HG02973 (cell line): ENCODE measurements around the gene SAPCD1.

ENCODE experiments used
- ATAC-seq: cut with Tn5 transposase; IDR thresholded peaks from one replicate; pipeline ENCODE4 v1.9.1; 2021; ENCODE audit warnings: moderate library complexity; ENCODE audit not compliant: unreplicated experiment

The SAPCD1 gene

DNA sequence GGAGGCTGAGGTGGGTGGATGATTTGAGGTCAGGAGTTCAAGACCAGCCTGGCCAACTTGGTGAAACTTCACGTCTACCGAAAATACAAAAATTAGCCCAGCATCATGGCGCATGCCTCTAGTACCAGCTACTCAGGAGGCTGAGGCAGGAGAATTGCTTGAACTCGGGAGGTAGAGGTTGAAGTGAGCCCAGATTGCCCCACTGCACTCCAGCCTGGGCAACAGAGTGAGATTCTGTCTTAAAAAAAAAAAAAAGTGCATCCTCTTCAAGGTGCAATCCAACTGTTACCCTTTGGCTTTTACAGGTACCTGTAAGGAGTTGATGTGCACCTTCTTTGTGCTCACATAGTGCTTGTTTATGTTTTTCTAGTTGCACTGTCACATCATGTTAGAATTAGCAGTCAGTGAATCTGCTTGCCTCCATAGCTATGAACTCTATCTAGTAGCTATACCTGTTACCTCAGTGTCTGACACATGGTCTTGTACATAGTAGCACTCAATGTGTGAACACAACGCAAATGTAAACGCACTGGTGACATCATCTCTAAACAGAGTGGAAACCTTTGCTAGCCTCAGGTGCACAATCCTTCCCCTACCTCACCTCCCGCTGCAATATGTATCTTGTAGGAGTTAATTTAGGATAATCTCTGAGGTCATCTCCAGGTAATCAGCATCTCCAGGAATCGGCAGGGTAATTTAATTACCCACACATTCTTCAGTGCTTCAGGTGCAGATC, 13.0 kb upstream of the SAPCD1 start:
- no peak for ATAC-seq

DNA sequence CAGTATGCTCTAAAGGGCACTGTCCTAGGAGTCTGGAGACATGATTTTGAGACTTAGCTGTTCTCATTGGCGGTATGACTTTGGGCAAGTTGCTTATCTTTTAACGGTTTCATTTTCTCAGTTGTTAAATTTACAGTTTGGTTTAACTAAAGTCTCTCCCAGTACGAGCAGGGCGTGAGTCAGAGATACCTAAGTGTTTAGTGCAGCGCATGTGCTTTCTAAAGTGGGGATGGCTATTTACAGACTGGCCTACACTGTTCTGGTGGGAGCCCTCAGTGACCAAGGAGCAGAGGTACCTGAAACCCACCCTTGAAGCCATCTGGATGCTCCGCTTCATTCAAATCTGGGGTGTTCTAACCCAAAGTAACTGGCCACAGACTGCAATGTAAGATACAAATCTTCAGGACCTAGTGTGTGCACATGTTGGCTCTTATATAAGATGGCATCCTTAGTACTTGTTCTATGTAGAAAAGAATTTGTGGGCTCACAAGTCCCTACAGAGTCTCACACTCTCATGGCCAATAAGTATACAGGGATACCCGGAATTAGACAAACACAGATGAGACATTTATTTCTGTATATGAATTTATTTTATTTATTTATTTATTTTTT, 11.9 kb upstream of the SAPCD1 start:
- no peak for ATAC-seq

DNA sequence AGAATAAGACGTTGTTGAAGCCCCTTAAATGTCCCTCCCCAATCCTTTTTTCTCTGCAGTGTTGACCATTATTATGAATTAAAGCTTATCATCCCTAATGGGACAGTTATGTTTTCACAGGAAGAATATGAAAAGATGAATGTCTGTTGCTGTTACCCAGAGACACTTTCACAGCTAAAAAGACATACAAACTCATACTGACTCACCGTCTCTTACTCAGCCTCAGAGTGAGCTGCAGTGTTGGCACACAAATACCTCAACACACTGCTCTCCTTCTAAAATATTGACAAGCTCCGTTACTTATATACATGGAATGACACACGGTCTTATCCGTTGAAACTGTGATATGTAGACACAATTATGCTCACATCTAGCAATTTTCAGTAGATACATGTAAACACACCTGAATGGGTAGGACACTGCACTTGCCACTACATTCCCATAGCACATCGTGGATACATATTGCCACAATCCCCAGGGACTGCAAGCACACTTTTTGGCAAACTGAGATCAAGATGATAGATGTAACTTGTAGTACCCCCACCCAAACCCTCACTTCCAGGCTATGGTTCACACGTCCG, 9.6 kb upstream of the SAPCD1 start:
- no peak for ATAC-seq

GRCh38 chr6:31758281-31758680, 4.2 kb upstream of the SAPCD1 start:
- ATAC-seq, result no peak

GRCh38 chr6:31760790-31761189, 1.7 kb upstream of the SAPCD1 start:
- ATAC-seq, result no peak

- ATAC-seq, result no peak
These were observed 1.1 kb upstream of the SAPCD1 start for GRCh38 chr6:31761343-31761742.

DNA sequence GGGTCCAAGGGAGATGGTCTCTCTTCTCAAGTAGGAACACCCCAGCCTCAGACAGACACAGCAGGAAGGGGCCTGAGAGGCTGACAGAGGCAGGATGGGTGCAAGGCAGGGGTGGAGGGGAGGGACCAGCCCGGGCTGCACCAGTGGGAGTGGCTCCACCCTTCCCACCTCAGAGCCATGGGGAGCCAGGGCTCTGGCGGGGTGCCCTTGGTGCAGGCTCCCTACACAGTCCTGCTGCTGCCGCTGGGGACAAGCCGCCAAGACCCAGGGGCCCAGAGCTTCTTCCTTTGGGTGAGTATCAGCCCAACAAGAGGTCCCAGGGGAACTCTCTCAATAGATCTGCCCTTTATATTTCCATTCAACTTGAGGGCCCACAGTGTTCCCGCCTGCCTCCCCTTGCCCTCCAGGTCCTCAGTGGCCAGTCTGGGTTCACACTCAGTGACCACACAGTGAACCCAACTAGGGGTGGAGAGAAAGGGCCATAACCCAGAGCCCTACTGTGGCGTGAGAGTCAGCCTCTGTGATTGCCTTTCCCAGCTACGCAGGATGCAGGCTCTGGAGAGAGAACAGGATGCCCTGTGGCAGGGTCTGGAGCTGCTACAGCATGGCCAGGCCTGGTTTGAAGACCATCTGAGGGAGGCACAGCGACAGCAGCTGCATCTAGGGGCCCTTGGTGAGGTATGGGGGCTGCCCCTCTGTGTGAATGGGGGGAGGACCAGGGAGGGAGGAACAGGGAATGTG, 592 bp downstream of the SAPCD1 start:
- no peak for ATAC-seq

- no peak for ATAC-seq
These were observed 1.1 kb downstream of the SAPCD1 start for GRCh38 chr6:31763619-31763940.

- no peak for ATAC-seq
These were observed 1.7 kb downstream of the SAPCD1 start for GRCh38 chr6:31764198-31764597.

DNA sequence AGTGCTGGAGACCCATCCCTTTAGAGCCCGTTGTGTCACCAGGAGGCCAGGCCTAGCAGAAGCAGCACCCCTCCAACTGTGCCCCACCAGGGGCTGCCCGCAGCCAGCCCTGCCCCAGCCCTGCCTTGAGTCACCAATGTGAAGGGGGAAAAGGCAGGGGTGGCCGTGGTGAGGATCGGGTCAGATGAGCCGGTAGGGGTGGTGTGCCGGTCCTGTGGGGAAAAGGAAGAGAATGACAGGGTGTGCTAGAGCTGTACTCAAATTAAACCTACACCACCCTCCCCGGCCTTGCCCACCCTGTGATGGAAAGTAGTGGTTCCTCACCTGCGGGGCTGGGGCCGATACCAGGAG, 3.1 kb downstream of the SAPCD1 start:
- no peak for ATAC-seq

GRCh38 chr6:31765910-31766794, 3.7 kb downstream of the SAPCD1 start:
- ATAC-seq, result no peak

- ATAC-seq, result no peak
These were observed 4.7 kb downstream of the SAPCD1 start for GRCh38 chr6:31767096-31767645.

DNA sequence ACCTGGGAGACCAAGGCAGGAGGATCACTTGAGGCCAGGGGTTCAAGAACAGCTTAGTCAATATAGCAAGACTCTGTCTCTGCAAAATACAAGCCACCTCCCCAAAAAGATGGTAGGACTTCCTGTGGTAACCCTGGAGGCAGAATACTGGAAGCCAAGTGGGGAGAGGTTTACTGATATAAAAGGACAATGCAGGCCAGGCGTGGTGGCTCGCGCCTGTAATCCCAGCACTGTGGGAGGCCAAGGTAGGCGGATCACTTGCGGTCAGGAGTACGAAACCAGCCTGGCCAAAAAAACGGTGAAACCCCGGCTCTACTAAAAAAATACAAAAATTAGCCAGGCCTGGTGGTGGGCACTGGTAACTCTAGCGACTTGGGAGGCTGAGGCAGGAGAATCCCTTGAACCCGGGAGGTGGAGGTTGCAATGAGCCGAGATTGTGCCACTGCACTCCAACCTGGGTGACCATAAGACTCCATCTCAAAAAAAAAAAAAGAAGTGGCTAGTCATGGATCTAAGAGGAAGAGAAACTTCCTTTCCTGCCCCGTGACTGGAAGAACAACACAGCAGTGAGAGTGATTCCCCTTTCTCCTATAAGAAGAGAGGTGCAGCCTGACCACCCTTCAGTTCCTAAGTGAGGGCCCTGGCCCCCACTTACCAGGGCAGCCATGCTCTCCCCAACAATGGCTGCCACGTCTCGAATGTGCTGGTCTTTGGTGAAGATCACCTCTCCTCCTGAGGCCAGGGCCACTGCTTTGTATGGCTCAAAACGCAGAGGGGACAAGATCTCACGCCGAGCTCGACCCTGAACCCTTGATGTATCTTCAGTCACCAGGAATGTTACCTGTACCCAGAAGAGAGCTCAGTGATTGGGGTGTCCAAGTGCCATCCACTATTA, 6.2 kb downstream of the SAPCD1 start:
- no peak for ATAC-seq

- ATAC-seq, result no peak
These were observed 7.4 kb downstream of the SAPCD1 start for GRCh38 chr6:31769684-31770371.

GRCh38 chr6:31770860-31771259, 8.4 kb downstream of the SAPCD1 start:
- no peak for ATAC-seq

- ATAC-seq, result no peak
These were observed 9.5 kb downstream of the SAPCD1 start for GRCh38 chr6:31771992-31772358.

- ATAC-seq, result no peak
These were observed 12.7 kb downstream of the SAPCD1 start for GRCh38 chr6:31775184-31775583.

DNA sequence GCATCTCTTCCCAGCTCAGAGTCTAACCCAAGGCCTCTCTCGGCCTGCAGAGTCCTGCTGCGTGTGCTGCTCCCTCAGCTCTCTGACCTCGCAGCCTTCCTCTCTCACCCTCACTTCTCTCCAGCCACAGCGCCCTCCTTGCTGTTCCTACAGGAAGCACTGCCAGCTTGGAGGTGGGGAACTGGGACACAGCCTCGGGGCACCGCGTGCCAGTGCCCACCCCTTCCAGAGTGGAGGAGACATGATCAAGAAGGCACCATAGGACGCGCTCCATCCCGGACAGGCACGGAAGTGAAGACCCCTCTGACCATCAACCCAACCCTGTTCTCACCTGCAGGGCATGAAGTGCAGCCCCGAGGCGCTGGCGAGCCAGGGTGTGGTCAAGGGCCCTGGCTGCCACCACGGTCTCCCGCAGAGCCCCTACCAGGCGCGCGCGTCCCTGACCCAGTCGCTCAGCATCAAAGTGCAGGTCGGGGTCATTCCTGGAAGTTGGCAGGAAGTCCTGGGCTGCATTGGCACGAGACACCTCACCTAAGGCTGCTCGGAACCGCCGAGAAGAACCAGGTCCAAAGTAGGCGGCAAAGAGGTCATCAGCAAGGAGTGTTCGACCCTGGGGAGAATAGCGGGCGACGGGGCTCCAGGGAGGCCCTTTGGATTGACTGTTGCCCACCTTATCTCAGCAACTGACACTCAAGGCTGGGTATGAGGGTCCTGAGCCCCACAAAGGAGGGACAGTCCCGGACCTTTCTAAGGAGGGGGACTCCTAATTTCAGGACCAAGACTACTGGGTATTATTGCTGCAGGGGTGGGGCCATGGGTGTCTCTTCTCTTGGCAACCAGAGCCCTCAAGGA, 13.4 kb downstream of the SAPCD1 start:
- ATAC-seq, result no peak
